Stromal cell of bone marrow (primary cell): Measurements from ENCODE around the gene GJC1.
"Not testable (repeated sequence)": the region's sequence is repeated elsewhere in the genome, so short reads cannot be mapped to it uniquely, and the experiment has no call there.

Experiments
- DNase-seq: peaks from one replicate; pipeline ENCODE4 v3.0.0-alpha.2; 2012; ENCODE audit warnings: low read depth

Gene GJC1

DNA sequence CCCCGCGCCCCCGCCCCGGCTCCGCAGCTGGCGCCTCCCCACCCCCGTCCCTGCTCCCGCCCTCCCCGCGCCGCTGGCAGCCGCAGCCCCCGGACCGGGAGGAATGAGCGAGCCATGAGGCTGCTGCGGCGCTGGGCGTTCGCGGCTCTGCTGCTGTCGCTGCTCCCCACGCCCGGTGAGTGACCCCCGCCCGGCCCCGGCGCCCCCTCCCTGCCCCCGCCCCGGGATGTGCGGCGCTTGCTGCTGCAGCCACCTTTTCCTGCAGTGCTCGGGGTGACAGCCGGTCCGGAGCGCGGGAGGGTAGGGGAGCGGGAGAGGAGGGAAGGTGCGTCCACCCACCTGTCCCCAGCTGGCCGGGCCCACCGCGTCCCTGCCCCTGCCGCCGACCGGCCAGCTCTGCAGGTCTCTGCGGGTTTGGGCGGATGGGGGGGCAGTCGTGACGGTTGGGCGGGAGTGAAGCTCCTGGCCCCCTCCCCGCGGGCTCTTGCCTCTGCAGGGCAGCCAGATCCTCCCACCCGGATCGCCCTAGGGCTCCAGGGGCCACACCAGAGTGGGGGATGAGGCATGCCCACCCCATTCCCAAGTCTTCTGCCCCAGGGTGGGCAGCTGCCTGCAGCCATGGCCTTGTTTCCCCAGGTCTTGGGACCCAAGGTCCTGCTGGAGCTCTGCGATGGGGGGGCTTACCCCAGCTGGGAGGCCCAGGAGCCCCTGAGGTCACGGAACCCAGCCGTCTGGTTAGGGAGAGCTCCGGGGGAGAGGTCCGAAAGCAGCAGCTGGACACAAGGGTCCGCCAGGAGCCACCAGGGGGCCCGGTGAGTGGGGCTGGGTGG is 70.8 kb downstream of the GJC1 start:
- no peak for DNase-seq

DNA sequence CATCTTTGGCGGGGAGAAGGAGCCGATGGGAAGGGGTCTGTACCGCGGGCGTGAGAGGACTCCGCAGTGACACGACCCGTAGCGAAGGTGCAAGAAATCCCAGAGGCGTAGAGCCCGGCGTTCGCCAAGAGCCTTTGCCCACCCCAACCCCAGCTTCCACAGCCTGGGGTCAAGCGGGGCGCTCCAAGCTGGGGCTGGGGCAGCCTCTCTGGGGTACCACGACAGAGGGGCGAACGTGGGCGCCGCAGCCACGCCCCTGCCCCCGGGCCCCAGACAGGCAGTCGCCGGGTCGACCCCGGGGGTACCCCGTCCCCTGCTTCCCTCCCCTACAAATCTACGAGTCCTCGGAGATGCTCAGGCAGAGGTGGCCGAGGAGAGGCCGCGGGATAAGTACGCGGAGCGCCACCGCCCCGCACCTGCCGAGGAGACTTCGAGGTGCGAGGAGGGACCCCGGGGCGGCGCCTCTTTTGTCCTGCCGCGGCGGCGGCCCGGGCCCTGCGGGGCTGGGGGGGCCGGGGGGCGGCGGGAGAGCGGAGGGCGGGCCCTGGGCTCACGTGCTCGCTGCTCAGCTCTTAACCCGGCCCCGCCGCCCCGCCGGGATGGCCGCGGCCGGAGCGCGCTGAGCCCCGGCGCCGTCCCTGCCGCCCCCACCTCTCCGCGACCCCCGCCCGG is 71.5 kb downstream of the GJC1 start, which contains the start of gene ADAM11:
Gene ADAM11 (plus strand): TSS at position 575 of the 672 bp plus-strand sequence. CDS start 212 bp downstream, outside the sequence.
- DNase-seq: no peak

DNA sequence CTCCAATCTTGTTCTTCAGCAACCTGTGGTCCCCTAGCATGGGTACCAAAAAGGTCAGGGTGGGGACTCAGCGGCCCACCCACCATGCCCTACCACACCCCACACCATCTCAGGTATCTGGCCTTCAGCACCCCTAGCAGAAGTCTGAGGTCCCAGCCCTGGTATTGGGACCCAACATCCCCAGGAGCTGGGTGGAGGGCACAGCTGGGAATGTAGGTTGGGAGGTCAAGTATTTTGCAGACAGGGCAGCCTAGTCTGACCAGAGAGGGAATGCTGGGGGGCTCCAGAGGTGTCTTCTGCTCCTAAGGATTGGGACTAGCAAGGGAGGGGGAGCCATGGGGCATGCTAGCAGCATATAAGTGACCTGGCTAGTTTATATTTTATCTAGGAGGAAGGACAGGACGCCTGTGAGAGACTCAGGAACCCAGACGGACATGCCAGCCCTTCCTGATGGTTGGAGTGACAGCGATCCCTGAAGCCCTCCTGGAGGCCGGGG is 72.1 kb downstream of the GJC1 start:
- no peak for DNase-seq

DNA sequence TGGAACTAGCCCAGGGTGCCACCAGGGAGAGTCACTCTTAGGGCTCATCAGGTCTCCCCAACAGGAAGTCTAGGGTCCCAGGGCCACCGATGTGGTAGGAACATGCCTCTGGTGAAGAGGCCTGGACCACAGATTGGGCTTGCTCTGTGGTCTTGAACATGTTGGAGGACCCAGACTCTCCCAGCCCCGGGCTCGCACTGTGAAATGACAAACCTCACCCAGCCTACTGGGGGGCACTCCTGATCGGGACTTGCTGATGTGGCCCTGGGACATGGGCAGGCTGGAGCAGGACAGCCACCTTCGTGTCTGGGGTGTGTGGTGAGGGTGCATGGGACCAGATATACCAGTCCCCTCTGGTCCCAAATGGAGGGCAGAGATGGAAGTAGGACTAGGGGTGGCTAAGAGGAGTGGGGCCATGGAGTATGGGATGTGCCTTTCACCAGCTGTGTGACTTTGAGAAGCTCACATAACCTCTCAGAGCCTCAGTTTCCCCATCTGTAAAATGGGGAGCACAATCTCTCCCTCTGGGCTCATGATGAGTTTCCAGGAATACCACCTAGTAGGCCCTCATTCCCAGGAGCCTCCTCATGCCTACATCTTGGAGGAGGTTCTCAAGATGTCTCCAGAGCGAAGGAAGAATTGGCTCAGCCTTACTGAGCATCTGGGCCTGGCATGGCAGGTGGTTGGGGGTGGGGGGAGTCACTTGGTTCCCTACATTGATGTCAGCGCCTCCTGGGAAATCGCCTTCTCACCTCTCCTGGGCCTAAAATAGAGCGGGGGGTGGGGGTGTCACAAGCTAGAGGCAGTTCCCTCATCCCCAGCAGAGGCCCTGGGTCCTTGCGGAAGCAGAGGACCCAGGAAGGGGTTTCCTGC is 72.8 kb downstream of the GJC1 start:
- no peak for DNase-seq

DNA sequence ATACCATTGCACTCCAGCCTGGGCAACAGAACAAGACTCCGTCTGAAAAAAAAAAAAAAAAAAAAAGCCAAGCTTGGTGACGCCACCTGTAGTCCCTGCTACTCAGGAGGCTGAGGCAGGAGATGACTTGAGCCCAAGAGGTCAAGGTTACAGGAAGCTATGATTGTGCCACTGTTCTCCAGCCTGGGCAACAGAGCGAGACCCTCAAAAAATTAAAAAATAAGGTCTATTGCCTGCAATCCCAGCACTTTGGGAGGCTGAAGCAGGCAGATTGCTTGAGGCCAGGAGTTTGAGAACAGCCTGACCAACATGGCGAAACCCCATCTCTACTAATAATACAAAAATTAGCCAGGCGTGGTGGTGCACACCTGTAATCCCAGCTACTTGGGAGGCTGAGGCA is 74.9 kb downstream of the GJC1 start:
- DNase-seq: not testable (repeated sequence)

DNA sequence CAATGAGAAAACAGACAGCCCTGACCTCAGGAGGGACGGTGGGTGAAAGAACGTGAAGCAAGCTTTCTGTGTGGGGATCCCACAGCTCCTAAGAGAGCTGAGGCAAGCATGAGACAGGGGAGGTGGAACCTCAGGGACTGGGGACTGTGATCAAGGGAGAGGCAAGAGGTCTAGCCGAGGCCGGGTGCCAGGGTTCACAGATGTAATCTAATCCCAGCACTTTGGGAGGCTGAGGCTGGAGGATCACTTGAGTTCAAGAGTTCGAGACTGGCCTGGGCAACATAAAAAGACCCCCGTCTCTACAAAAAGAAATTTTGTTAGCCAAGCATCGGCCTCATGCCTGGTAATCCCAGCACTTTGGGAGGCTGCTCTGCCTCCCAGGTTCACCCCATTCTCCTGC is 75.8 kb downstream of the GJC1 start:
- DNase-seq: no peak

DNA sequence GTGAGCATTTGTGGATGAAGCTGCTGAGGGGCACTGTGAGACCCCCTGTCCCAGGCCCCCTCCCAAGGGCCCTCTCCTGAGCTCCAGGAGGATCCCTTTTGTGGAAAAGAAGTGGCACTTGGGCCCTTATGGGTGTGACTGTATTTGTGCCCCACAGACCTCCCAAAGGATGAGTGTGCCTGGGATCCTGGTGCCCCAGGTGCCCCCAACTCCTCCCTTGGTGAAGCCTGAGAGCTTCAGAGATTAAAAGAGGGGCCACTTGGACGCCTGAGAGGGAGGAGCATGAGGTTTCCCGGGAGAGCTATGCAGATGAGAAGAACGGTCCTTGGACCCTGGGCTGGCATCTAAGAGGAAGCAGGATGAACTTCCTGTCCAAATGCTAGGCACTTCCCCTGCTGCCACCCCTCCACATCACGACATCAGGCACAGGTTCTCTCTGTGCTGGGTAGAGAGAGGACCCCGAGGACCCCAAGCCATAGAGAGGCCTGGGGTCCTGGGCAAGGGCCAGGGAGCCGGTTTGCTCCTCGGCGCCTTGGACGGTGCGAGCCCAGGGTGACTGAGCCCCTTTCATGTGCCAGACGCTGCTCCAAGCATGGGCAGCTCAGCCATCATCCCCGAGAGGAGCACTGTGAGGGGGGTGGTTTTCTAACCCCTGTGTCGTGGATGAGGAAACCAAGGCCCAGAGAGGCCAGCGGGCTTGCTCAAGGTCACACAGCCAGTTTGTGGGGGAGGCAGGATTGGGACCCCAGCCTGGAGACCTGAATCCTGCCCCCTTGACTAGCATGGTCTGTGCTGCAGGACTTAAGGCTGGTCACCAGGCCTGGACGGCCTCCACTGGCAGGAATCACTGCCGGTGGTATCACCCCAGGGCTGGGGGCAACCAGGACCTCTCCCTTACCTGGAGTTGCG is 76.9 kb downstream of the GJC1 start:
- DNase-seq: no peak

DNA sequence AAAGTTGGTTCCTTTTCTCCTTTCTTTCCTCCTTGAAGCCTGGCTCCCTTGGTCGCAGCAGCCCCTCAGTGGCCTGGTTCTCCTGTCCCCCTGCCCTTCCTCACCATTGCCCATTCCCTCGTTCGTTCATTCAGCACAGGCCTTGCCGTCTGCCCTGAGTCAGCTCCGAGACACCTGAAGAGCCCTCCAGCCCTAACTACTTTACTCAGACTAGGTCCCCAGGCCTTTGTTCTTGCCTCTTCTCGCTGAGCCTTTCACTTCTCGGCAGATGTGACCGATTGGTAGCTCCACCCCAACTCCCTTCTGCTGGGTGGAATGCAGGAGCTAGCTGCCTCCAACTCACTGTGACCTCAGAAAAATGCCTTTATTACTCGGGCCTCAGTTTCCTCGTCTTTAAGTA is 78.3 kb downstream of the GJC1 start:
- no peak for DNase-seq

DNA sequence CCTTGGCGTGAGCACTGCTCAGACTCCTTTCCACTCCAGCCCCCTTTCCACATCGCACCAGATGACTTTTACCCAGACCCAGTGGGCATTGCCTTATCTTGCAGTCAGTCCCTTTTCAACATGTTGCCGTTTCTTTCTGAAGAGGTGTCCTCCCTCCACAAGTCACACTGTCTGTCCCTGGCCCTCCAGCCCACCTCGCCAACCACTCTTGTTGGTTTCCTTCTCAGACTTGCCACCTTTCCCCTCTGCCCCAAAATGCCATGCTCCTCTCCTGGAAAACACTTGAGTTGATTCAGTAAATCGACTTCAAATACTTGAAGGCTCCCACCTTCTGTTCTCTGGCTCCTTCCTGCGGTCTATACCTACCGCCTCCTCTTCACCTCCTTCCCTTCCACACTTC is 78.8 kb downstream of the GJC1 start:
- DNase-seq: no peak

DNA sequence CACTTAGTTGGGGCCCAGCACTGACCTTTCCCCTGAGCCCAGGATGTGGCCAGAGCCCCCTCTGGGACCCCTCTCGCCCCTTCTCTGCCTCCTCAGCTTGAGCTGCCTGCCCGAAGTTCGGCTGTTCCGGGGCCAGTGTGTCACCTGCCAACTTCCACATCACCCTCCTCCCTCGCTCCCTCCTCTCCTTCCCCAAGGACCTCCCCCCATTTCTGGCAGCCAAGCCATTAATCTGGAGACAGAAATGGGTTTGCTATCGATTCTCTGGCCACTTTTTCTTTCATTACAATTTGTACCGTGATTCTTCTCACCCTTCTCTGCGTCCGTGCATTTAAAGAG is 80.1 kb downstream of the GJC1 start:
- DNase-seq: no peak

DNA sequence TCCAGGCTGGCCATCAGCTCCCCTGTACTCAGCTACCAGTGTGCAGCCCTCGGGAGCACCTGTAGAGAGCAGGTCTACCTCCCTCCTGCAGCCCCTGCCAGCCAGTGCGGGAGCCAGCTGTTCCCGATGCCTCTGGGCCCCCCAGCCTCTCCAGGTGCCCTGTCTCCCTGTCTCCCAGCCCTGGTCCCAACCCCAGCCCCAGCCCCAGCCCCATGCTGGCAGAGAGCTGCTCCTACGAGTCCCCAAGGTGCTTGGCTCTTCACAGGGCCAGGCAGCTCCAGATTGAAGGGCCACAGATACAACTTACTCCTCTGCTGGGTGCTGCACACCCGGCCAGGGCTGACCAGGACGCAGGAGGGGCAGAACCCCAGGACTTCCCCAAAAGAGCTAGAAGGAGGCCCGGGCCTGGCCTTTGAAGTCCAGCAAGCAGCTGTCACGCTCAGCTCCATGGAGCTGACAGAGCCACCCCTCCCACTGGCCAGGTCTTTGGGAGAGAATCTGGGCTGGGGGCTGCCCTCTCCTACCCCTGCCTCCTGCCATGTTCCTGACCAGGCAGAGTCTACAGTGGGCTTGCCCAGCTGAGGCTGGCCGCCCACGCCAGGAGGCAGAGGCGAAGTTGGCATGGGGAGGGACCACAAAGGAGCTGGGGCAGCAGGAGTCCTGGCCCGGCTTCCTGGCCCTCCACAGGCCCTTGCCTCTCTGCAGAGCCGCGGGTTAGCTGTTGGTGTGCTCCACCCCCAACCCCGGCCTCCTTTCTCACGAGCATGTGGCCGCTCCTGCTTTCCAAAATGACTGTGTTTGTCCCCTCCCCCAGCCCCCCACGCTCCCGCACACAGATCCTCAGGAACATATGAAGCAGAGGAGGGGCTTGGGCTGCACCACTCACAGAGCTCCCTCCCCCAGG is 80.8 kb downstream of the GJC1 start:
- no peak for DNase-seq
